MM.1S (cell line): ENCODE measurements around the gene MSLN.

ENCODE experiments used
- EZH2phosphoT487 ChIP-seq: fragments of 300-600 bp; sonication (generic); IDR thresholded peaks from 2 replicates; pipeline ENCODE4 v1.6.1; 2018; ENCODE audit warnings: antibody characterized with exemption, low read length
- TF ChIP-seq, protein P1 (sequence below): fragments of 300-600 bp; sonication (generic); IDR thresholded peaks from 2 replicates; pipeline ENCODE4 v1.5.1; 2016; ENCODE audit warnings: antibody characterized with exemption, low read length, mixed read lengths

DNA sequence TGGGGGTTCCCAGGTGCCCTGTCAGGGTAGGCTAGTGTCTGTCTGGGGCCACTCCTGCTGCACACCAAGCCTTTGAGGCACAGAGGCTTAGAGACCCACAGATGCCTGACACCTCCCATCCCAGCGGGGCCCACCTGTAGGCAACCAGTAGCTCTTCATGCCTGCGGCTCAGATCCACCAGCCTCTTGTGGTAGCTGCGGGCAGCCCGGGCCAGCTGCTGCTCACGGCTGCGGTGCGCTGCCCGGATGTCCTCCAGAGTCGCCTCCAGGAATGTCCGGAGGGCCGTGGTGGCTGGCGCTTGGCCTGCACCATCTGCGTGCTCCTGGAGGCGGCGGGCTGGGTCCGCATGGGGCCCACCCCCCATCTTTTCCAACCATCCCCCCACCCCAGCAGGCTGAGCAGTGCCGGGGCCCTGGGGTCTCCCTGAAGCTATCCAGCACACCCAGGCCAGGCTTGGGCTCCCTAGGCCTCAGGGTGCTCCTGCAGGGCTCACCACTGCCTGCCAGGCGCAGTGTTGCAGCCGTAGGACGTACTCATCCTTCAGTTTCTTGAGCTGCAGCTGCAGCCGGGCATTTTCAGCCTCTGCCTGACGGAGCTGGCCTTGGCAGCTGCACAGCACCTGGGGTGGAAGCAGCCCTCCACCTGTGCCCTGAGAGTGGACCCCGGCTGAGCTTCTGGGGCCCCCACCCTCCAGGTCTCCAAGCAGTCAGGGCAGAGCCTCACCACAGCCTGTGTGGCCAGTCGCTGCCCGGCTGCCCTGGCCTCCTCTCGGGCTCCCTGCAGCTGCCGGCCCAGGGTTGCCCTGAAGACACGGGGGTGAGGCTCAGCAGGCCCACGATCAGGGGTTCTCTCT is 36.1 kb upstream of the MSLN start:
- TF ChIP-seq, protein P1, sequence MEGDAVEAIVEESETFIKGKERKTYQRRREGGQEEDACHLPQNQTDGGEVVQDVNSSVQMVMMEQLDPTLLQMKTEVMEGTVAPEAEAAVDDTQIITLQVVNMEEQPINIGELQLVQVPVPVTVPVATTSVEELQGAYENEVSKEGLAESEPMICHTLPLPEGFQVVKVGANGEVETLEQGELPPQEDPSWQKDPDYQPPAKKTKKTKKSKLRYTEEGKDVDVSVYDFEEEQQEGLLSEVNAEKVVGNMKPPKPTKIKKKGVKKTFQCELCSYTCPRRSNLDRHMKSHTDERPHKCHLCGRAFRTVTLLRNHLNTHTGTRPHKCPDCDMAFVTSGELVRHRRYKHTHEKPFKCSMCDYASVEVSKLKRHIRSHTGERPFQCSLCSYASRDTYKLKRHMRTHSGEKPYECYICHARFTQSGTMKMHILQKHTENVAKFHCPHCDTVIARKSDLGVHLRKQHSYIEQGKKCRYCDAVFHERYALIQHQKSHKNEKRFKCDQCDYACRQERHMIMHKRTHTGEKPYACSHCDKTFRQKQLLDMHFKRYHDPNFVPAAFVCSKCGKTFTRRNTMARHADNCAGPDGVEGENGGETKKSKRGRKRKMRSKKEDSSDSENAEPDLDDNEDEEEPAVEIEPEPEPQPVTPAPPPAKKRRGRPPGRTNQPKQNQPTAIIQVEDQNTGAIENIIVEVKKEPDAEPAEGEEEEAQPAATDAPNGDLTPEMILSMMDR, result no peak
- no peak for TF ChIP-seq EZH2phosphoT487
